GM21737 (cell line): Measurements from ENCODE around the gene HLCS.

Experiments
- ATAC-seq: cut with Tn5 transposase; IDR thresholded peaks from one replicate; pipeline ENCODE4 v1.9.1; 2021; ENCODE audit warnings: mild to moderate bottlenecking, moderate library complexity; ENCODE audit not compliant: unreplicated experiment

HLCS gene

GRCh38 chr21:36729310-36729970 lies 237.0 kb downstream of the HLCS start:
- ATAC-seq = no peak

GRCh38 chr21:36728371-36729111 lies 237.9 kb downstream of the HLCS start:
- ATAC-seq = no peak

DNA sequence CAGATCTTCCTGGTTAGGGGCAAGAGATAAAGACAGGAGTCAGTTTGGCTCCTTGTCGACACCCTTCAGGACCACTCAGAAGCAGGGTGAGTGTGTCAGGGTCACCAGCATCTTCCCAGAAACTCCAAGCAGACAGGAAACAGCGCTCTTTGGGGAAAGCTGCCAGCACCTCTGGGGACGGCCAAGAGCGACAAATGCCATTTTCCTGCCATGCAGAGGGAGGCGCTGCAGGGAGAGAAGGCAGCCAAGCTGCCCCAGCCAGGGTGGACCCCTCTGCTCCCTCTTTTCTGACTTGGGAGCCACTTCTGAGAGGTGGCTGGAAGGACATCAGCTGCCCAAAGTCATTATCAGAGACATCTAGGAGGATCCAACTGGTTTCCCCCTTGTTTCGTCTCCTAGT lies 238.6 kb downstream of the HLCS start:
- no peak for ATAC-seq

DNA sequence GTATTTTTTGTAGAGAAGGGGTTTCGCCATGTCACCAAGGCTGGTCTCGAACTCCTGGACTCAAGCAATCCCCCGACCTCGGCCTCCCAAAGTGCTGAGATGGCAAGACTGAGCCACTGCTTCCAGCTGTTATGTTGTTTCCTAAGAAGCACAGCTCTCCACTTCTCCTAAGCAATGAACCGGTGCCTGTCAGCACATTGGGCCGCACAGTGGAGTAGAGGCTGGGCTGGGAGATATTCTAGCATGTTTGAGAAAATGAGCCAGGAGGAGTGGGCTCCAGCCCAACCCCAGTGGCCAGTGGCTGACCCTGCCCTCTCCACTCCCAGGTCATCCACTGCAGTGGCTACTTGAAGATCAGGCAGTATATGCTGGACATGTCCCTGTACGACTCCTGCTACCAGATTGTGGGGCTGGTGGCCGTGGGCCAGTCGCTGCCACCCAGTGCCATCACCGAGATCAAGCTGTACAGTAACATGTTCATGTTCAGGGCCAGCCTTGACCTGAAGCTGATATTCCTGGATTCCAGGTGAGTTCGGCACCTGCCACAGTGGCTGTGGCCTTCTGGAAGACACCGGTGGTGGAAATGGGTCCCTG lies 240.6 kb downstream of the HLCS start:
- no peak for ATAC-seq

DNA sequence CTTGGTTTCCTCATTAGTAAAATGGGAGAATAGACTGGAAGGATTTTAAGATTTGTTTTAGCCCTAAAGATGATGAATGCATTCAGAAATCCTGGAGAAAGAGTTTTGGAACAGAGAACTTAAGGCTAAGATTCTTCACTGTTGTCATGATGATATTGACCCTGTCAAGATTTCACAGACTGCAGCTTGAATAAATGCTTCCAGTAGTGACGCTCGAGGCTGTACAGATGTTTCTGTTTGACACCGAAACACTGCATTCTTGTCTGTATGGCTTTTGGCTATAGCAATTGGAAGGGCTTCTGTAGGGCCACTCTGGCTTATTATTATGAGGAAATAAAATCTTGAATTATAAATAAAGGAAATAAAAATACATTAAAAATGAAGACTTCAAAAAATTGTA lies 241.8 kb downstream of the HLCS start:
- no peak for ATAC-seq

GRCh38 chr21:36723371-36723881 lies 243.0 kb downstream of the HLCS start:
- no peak for ATAC-seq

DNA sequence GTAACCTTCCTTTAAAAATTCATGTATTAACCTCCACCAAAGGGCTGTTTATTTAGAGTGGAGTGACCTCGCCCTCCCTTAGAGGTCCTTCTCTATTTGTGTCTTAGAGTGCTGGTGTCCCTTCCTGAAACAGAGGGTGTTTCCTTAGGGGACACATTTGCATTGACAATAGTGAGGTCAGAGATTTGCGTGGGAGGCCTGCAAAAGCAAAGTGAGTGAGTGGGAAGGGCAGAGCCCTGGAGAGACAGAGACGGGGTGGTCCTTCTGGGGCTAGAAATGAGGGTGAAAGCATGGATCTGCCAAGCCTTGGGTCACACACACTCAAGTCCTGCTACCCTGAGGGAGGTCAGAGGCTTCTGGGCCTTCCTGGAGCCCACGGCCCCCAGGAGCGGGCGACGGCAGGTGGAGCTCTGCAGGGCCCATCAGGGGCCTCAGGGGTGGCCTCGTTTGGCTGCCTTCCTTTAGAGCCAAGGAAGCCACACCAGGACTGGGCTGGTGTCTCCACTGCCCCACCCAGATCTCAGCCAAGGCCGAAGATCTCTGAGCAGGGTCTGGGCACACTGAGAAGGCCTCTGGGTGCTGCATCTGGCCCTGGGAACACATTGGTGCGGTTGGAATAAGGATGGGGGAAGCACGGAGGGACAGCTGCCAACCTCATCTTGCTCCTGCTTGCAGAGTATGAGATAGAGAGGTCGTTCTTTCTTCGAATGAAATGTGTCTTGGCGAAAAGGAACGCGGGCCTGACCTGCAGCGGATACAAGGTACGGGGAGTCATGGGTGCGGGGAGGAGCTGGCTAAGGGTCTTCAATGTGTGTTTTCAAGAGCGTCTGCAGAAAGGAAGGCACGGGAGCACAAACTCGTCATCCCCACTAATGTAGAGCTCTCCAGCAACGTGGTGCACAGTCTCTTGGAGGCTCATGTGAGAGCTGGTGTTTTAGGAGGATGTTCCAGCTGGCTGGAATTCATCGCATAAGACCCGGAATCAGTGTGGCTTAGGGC lies 243.8 kb downstream of the HLCS start:
- ATAC-seq = no peak

DNA sequence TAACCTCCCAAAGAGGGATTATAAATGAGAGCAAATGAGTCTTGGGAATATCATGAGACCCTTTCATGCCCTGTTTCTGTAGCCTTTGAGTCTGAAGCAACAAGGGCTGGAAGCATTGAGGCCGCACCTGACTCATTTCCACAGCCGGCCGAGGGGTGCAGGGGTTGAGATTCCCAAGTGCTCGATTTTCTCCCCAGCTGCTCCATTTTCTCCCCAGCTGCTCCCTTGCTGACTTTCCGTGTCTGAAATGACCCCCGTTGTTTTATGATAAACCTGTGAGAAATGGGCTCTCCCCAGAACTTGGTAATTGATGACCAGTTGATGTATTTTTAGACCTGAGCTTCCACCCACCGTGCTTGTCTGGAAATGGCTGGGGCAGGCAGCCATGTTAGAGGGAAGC lies 244.7 kb downstream of the HLCS start:
- no peak for ATAC-seq

DNA sequence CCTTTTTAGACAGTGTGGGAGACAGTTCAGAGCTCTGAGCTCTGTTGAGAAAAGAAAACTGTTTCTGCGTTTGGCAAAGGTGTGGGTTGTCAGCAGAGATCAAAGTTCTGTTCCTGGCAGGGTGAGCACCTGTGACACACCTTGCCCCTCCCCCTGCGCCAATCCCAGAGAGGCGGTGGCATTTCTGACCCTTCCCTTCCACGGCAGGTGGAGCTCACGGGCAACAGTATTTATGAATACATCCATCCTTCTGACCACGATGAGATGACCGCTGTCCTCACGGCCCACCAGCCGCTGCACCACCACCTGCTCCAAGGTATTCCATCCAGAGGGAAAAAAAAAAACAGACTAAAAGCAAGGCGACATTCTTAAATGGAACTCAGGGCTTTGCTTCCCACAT lies 246.9 kb downstream of the HLCS start:
- no peak for ATAC-seq

GRCh38 chr21:36718951-36719501 lies 247.4 kb downstream of the HLCS start:
- ATAC-seq = no peak

GRCh38 chr21:36717976-36718375 lies 248.5 kb downstream of the HLCS start:
- no peak for ATAC-seq

GRCh38 chr21:36716836-36717235 lies 249.6 kb downstream of the HLCS start:
- no peak for ATAC-seq

DNA sequence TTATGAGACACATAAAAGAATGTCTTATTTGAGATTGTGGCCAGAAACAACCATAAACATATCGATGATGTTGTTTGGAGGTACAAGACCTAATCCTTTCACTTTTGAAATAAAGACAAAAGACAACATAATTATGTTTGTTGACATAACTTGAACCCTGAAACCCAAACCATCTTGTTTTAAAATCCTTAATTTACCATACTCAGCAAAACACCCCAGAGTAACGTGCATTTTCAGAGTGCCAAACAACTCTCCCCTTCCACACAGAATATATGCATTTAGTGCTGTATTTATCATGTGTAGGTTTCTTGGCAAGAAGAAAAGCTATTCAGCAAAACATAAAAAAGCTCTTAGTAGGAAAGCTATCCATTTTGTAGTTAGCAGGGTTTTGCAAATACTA lies 250.1 kb downstream of the HLCS start:
- ATAC-seq = no peak

- ATAC-seq = no peak
Measured at GRCh38 chr21:36713746-36714145, 252.7 kb downstream of the HLCS start.

- ATAC-seq = no peak
Measured at GRCh38 chr21:36710729-36711048, 255.8 kb downstream of the HLCS start.

GRCh38 chr21:36709868-36710728 lies 256.4 kb downstream of the HLCS start:
- ATAC-seq = no peak

DNA sequence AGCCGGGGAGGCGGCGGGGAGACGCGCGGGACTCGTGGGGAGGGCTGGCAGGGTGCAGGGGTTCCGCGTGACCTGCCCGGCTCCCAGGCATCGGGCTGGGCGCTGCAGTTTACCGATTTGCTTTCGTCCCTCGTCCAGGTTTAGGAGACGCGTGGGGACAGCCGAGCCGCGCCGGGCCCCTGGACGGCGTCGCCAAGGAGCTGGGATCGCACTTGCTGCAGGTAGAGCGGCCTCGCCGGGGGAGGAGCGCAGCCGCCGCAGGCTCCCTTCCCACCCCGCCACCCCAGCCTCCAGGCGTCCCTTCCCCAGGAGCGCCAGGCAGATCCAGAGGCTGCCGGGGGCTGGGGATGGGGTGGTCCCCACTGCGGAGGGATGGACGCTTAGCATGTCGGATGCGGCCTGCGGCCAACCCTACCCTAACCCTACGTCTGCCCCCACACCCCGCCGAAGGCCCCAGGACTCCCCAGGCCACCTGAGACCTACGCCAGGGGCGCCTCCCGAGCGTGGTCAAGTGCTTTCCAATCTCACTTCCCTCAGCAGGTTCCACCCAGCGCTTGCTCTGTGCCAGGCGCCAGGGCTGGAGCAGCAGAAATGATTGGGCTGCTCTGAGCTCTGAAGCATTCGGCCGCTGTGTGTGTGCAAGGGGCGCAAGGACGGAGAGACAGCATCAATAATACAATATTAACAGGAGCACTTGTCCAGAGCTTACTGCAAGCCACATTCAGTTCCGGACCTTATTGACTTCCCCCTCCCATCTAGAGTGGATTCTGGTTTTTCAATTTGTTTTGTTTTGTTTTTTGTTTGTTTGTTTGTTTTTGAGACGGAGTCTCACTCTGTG lies 257.2 kb downstream of the HLCS start:
- no peak for ATAC-seq

- no peak for ATAC-seq
Measured at GRCh38 chr21:36708286-36709029, 258.0 kb downstream of the HLCS start.
